ENCODE results near the gene SLC10A7.

DNA sequence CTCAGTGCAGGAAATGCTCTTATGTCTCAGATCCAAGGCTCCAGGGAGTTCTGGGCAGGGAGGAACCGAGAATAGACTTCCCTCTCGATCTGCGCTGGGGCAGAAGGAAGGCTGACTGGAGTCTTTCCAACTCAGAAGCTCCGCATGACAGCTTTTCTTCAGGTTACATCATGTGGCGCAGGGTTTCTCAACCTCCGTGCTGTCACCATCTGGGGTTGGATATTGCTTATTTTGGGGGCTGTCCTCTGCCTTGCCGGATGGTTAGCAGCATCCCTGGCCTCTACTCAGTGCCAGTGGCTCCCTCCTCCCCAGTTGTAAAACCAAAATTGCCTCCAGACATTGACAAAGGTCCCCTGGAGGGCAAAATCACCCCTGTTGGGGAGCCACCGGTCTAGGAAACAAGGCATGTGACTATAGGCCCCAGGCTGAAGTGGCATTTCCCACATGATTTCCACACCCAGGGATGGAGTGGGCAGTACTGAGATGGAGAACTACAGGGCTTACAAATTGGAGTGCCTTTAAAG is 286.0 kb downstream of the SLC10A7 start:
- TF ChIP-seq, protein P1, sequence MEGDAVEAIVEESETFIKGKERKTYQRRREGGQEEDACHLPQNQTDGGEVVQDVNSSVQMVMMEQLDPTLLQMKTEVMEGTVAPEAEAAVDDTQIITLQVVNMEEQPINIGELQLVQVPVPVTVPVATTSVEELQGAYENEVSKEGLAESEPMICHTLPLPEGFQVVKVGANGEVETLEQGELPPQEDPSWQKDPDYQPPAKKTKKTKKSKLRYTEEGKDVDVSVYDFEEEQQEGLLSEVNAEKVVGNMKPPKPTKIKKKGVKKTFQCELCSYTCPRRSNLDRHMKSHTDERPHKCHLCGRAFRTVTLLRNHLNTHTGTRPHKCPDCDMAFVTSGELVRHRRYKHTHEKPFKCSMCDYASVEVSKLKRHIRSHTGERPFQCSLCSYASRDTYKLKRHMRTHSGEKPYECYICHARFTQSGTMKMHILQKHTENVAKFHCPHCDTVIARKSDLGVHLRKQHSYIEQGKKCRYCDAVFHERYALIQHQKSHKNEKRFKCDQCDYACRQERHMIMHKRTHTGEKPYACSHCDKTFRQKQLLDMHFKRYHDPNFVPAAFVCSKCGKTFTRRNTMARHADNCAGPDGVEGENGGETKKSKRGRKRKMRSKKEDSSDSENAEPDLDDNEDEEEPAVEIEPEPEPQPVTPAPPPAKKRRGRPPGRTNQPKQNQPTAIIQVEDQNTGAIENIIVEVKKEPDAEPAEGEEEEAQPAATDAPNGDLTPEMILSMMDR (IDR thresholded peaks at IDR 0.05; ENCODE audit: insufficient read depth, low read depth, low read length): no peak
- TF ChIP-seq EZH2 (IDR thresholded peaks at IDR 0.05; ENCODE audit: insufficient read depth, low read length): no peak
